Measurements from ENCODE around the gene CAPN5.

Gene CAPN5

GRCh38 chr11:77052518-77052917 lies 14.3 kb upstream of the CAPN5 start:
- H3K36me3 ChIP-seq (replicated peaks; ENCODE audit: low read depth, low read length): no peaks in the 10 kb centered on the region
- H3K9ac ChIP-seq (ENCODE audit: low read length): no peak overlapping the region
- H3K4me3 ChIP-seq (ENCODE audit: low read length): no peak overlapping the region
- no peak overlapping the region for H3K27ac ChIP-seq (ENCODE audit: low read length)
- no peaks in the 10 kb centered on the region for H3K79me2 ChIP-seq (ENCODE audit: low read length)
- TF ChIP-seq, protein P1, sequence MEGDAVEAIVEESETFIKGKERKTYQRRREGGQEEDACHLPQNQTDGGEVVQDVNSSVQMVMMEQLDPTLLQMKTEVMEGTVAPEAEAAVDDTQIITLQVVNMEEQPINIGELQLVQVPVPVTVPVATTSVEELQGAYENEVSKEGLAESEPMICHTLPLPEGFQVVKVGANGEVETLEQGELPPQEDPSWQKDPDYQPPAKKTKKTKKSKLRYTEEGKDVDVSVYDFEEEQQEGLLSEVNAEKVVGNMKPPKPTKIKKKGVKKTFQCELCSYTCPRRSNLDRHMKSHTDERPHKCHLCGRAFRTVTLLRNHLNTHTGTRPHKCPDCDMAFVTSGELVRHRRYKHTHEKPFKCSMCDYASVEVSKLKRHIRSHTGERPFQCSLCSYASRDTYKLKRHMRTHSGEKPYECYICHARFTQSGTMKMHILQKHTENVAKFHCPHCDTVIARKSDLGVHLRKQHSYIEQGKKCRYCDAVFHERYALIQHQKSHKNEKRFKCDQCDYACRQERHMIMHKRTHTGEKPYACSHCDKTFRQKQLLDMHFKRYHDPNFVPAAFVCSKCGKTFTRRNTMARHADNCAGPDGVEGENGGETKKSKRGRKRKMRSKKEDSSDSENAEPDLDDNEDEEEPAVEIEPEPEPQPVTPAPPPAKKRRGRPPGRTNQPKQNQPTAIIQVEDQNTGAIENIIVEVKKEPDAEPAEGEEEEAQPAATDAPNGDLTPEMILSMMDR (IDR thresholded peaks at IDR 0.05; ENCODE audit: low read depth, low read length): no peak
- no peak for TF ChIP-seq EZH2phosphoT487 (IDR thresholded peaks at IDR 0.05; ENCODE audit: low read depth)
- no peaks in the 10 kb centered on the region for H4K20me1 ChIP-seq (ENCODE audit: insufficient read depth, low read length)
- H2AFZ ChIP-seq (ENCODE audit: low read depth, low read length): no peak overlapping the region
- H3K9me3 ChIP-seq (ENCODE audit: insufficient read depth, low read length): peaks cover 19% of the 10 kb centered on the region; the same call in 1 of the 2 replicates
- H3K27me3 ChIP-seq (ENCODE audit: low read depth, low read length): no peaks in the 10 kb centered on the region
- H3K4me2 ChIP-seq (ENCODE audit: low read length): no peak overlapping the region
- H3K4me1 ChIP-seq (ENCODE audit: low read length): no peaks in the 10 kb centered on the region

DNA sequence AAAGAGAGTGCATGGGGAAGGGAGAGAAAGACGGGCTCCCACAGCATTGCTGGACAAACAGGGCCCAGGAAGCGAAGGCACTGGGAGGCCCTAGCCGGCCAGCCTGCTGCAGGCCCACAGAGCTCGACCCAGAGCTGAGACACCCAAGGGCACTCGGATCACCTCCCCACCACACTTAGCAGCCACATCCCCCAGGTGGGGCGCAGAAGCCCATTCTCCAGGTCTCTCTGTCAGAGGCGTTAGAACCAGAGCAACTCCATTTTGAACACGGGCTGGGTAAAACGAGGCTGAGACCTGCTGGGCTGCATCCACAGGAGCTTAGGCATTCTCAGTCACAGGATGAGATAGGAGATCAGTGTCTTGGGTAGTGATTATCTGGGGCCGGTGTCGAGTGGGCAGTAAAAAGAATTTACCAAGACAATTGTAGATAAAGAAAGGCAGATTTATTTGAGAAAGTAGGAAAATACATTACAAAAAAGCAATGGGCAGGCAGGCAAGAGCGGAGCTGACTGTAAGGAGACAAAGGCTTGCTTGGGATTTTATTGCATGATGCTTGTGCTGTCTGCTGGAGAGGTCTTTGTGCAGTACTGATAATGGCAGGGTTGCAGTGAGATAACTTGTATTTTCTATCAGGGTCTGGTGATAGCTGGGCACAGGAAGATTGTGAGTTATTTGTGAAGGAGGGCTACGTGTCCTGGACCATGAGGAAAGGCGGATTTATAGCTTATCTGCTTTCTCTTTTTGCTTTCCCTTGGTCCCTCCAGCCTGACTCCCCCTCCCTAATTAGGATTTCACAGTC lies 13.4 kb upstream of the CAPN5 start:
- no peak overlapping the region for H2AFZ ChIP-seq (ENCODE audit: low read depth, low read length)
- no peaks in the 10 kb centered on the region for H3K27me3 ChIP-seq (ENCODE audit: low read depth, low read length)
- H4K20me1 ChIP-seq (ENCODE audit: insufficient read depth, low read length): no peaks in the 10 kb centered on the region
- no peak for TF ChIP-seq EZH2phosphoT487 (IDR thresholded peaks at IDR 0.05; ENCODE audit: low read depth)
- TF ChIP-seq, protein P1 (IDR thresholded peaks at IDR 0.05; ENCODE audit: low read depth, low read length): no peak
- H3K36me3 ChIP-seq (replicated peaks; ENCODE audit: low read depth, low read length): no peaks in the 10 kb centered on the region
- H3K4me1 ChIP-seq (ENCODE audit: low read length): no peaks in the 10 kb centered on the region
- no peak overlapping the region for H3K27ac ChIP-seq (ENCODE audit: low read length)
- no peaks in the 10 kb centered on the region for H3K79me2 ChIP-seq (ENCODE audit: low read length)
- H3K9me3 ChIP-seq (ENCODE audit: insufficient read depth, low read length): peaks cover 25% of the 10 kb centered on the region; the same call in 1 of the 2 replicates
- no peak overlapping the region for H3K4me2 ChIP-seq (ENCODE audit: low read length)
- H3K4me3 ChIP-seq (ENCODE audit: low read length): no peak overlapping the region
- no peak overlapping the region for H3K9ac ChIP-seq (ENCODE audit: low read length)

GRCh38 chr11:77054084-77054483 lies 12.7 kb upstream of the CAPN5 start:
- Histone ChIP-seq H3K9ac (ENCODE audit: low read length) (no peak overlapping the region), H3K79me2 (ENCODE audit: low read length) (no peaks in the 10 kb centered on the region), H3K9me3 (ENCODE audit: insufficient read depth, low read length) (peaks cover 25% of the 10 kb centered on the region; the same call in 1 of the 2 replicates), H3K4me3 (ENCODE audit: low read length) (no peak overlapping the region), H4K20me1 (ENCODE audit: insufficient read depth, low read length) (no peaks in the 10 kb centered on the region), H3K27me3 (ENCODE audit: low read depth, low read length) (no peaks in the 10 kb centered on the region), H3K27ac (ENCODE audit: low read length) (no peak overlapping the region), H3K36me3 (replicated peaks; ENCODE audit: low read depth, low read length) (no peaks in the 10 kb centered on the region), H2AFZ (ENCODE audit: low read depth, low read length) (no peak overlapping the region), H3K4me1 (ENCODE audit: low read length) (no peaks in the 10 kb centered on the region), H3K4me2 (ENCODE audit: low read length) (no peak overlapping the region)
- TF ChIP-seq, protein P1 (IDR thresholded peaks at IDR 0.05; ENCODE audit: low read depth, low read length): no peak
- no peak for TF ChIP-seq EZH2phosphoT487 (IDR thresholded peaks at IDR 0.05; ENCODE audit: low read depth)

DNA sequence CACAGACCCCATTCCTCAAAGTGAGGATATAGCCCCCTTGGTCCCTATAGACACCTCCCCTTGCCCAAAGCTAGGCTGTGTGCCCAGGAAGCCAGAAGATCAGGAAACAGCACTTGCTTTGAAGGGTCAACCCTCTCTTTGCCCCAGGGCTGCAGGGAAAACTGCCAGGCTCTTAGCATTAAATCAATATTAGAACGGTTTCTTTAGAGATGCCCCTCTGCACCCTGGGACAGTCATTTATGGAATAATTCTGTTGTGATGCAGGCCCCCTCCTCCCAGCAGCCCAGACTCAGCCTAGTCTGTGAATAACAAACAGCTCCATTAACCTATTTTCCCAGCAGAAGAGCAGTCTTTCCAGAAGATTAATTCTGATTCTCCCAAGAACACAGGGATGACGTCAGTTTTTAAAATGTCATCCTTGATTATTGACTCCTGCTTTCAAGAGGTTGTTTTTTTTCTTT lies 11.6 kb upstream of the CAPN5 start:
- no peak overlapping the region for H3K27ac ChIP-seq (ENCODE audit: low read length)
- no peak overlapping the region for H2AFZ ChIP-seq (ENCODE audit: low read depth, low read length)
- H3K4me1 ChIP-seq (ENCODE audit: low read length): no peaks in the 10 kb centered on the region
- TF ChIP-seq, protein P1 (IDR thresholded peaks at IDR 0.05; ENCODE audit: low read depth, low read length): no peak
- TF ChIP-seq EZH2phosphoT487 (IDR thresholded peaks at IDR 0.05; ENCODE audit: low read depth): no peak
- no peaks in the 10 kb centered on the region for H4K20me1 ChIP-seq (ENCODE audit: insufficient read depth, low read length)
- peaks cover 25% of the 10 kb centered on the region; the same call in 1 of the 2 replicates for H3K9me3 ChIP-seq (ENCODE audit: insufficient read depth, low read length)
- no peaks in the 10 kb centered on the region for H3K79me2 ChIP-seq (ENCODE audit: low read length)
- H3K4me2 ChIP-seq (ENCODE audit: low read length): no peak overlapping the region
- no peaks in the 10 kb centered on the region for H3K36me3 ChIP-seq (replicated peaks; ENCODE audit: low read depth, low read length)
- H3K27me3 ChIP-seq (ENCODE audit: low read depth, low read length): peaks cover 7% of the 10 kb centered on the region
- H3K4me3 ChIP-seq (ENCODE audit: low read length): no peak overlapping the region
- H3K9ac ChIP-seq (ENCODE audit: low read length): no peak overlapping the region

Data from OCI-LY3 (cell line).